Amniotic stem cell (primary cell): ENCODE data around the gene SLFN14.
"Not testable (repeated sequence)": the region's sequence is repeated elsewhere in the genome, so short reads cannot be mapped to it uniquely, and the experiment has no call there.

Experiments used
- DNase-seq: peaks from one replicate; lab custom pipeline; 2025; lab: John Stamatoyannopoulos, UW

SLFN14 gene

GRCh38 chr17:35559495-35560210 lies 966 bp downstream of the SLFN14 start:
- no peak for DNase-seq

GRCh38 chr17:35557353-35557752 lies 3.3 kb downstream of the SLFN14 start:
- no peak for DNase-seq

GRCh38 chr17:35555691-35556090 lies 4.9 kb downstream of the SLFN14 start:
- no peak for DNase-seq

- DNase-seq, result no peak
These were observed 6.0 kb downstream of the SLFN14 start for GRCh38 chr17:35554668-35555067.

- DNase-seq, result no peak
These were observed 7.3 kb downstream of the SLFN14 start for GRCh38 chr17:35553310-35553709.

- DNase-seq, result no peak
These were observed 11.6 kb downstream of the SLFN14 start for GRCh38 chr17:35548978-35549377.

- no peak for DNase-seq
These were observed 12.3 kb downstream of the SLFN14 start for GRCh38 chr17:35548208-35548810.

- no peak for DNase-seq
These were observed 14.1 kb downstream of the SLFN14 start for GRCh38 chr17:35546487-35546886.

- no peak for DNase-seq
These were observed 15.5 kb downstream of the SLFN14 start for GRCh38 chr17:35545150-35545549.

- no peak for DNase-seq
These were observed 16.8 kb downstream of the SLFN14 start for GRCh38 chr17:35543856-35544255.

GRCh38 chr17:35542990-35543389 lies 17.6 kb downstream of the SLFN14 start:
- no peak for DNase-seq

GRCh38 chr17:35541434-35541833 lies 19.2 kb downstream of the SLFN14 start:
- no peak for DNase-seq

- DNase-seq, result no peak
These were observed 19.8 kb downstream of the SLFN14 start for GRCh38 chr17:35540589-35541404.

GRCh38 chr17:35539659-35540026 lies 21.0 kb downstream of the SLFN14 start:
- DNase-seq, result no peak

- DNase-seq, result no peak
These were observed 22.9 kb downstream of the SLFN14 start, which contains the start of gene SLFN12L for GRCh38 chr17:35537601-35538141. TSS of gene SLFN12L (minus strand) at chr17:35537678. CDS start at chr17:35522364, 15,314 bp downstream.

- no peak for DNase-seq
These were observed 23.9 kb downstream of the SLFN14 start for GRCh38 chr17:35536664-35537171.

- DNase-seq, result not testable (repeated sequence)
These were observed 25.2 kb downstream of the SLFN14 start for GRCh38 chr17:35535406-35535805.

GRCh38 chr17:35534576-35535093 lies 26.0 kb downstream of the SLFN14 start:
- no peak for DNase-seq

GRCh38 chr17:35531160-35531559 lies 29.5 kb downstream of the SLFN14 start:
- no peak for DNase-seq

GRCh38 chr17:35529866-35530265 lies 30.8 kb downstream of the SLFN14 start:
- no peak for DNase-seq

GRCh38 chr17:35529326-35529725 lies 31.3 kb downstream of the SLFN14 start:
- DNase-seq, result not testable (repeated sequence)

GRCh38 chr17:35523296-35523695 lies 37.3 kb downstream of the SLFN14 start:
- no peak for DNase-seq
